ENCODE results near the gene ESPNL.

Gene ESPNL

DNA sequence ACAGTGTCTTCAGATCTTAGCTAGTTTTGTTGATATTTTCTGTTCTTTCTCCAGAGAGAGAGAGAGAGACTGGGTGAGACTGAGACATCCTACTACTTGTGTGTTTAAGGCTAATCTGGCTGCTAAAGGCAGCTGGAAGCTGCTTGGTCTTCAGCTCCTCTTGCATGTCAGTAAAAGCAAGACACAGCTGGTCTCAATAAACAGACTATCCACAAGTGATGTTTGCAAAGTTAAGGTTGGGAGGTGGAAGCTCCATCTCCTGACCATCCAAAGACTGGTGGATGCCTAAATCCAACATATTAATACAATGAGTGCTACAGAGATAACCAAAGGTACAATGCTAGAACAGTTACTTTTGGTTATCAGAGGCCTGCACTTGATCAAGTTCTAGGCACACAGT lies 76.5 kb downstream of the ESPNL start:
- no peak for ATAC-seq

DNA sequence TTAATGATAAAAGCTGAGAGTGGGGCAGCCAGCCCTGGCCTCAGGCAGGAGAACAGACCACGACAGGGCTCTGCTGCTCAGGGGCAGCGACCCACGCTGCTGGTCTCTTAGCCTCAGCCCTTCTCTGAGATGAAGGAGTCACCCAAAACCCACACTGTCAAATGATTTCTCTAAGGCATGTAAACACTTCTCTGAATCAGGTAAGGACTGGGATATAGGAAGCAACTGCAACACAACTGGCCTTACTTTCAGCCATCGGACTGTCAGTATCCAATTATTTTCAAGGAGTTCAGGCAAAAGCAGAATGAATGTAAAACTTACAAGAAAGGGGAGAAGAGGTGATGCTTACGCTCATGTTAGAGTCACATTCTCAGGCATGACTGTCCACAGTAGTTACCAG lies 80.4 kb downstream of the ESPNL start:
- no peak for ATAC-seq

DNA sequence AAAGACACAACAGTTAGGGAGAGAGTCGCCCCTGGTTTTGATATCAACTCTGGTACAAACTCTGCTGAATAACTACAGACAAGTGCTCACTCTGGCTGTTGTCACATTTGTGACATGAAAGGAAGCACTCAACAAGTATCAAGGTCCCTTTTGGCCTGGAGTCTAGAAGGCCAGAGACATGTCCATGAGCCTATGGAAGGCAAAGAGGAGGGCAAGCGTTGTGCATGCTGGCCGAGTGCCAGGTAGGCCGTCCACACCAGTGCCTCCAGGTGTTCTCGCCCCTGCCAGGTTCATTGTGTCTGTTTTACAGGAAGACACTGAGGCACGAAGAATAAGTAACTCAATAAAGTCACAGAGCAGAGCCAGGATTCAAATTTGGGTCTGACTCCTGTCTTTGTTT lies 82.2 kb downstream of the ESPNL start:
- ATAC-seq = no peak

Data from activated CD4-positive, CD25-positive, alpha-beta regulatory T cell treated with anti-CD3 and anti-CD28 coated beads, Interleukin-2, amount 50 U/mL, for 24 hours (primary cell).